Inflammatory macrophage treated with lipopolysaccharide for 1 hour (primary cell): ENCODE data around the gene RPSA.

Source experiments
- DNase-seq, 2 donors: peaks; one replicate each; pipeline ENCODE4 v3.0.0-alpha.2; 2020 to 2022

Gene RPSA

GRCh38 chr3:39460677-39461076 lies 54.2 kb downstream of the RPSA start:
- no peak for DNase-seq
